Right atrium auricular region (tissue), 2 donors: Measurements from ENCODE around the gene CEACAM19. TPM values are rescaled to one million over a fixed set of nuclear protein-coding genes. Genes with fewer than 3 reads are reported as not detected.

Source experiments
- DNase-seq: peaks from one replicate; pipeline ENCODE4 v3.0.0-alpha.2; 2019; ENCODE audit warnings: low spot score
- H3K27ac ChIP-seq, 2 donors: fragments of 200-600 bp; sonication (generic); 1 replicate in 1 of 2; 2 replicates in 1 of 2; pipeline ENCODE4 v1.5.1; 2016 to 2019
- H3K27me3 ChIP-seq, 2 donors: fragments of 200-600 bp; sonication (generic); one replicate each; pipeline versions ENCODE4 v1.5.1 to v1.6.0; 2017 to 2019
- H3K36me3 ChIP-seq: fragments of 200-600 bp; sonication (generic); one replicate; pipeline ENCODE4 v1.5.1; 2016
- H3K4me1 ChIP-seq, 2 donors: fragments of 200-600 bp; sonication (generic); one replicate each; pipeline versions ENCODE4 v1.5.1 to v1.6.0; 2017 to 2019
- H3K4me3 ChIP-seq, 2 donors: fragments of 200-600 bp; sonication (generic); 1 replicate in 1 of 2; 2 replicates in 1 of 2; pipeline ENCODE4 v1.5.1; 2017 to 2019; ENCODE audit warnings: mild to moderate bottlenecking in 1 of 2, moderate library complexity in 1 of 2
- H3K9me3 ChIP-seq, 2 donors: fragments of 200-600 bp; sonication (generic); one replicate each; pipeline ENCODE4 v1.5.1; 2019
- CTCF ChIP-seq, 2 donors: fragments of 200-600 bp; sonication (generic); IDR thresholded peaks; one replicate each; pipeline ENCODE4 v1.5.1; 2019; ENCODE audit warnings: antibody characterized with exemption in 2 of 2
- microRNA counts, 2 donors: library from miRNA; unstranded; fragments of <30 nt; microRNA quantifications; one replicate each; lab custom pipeline; 2016 to 2017
- microRNA-seq, 2 donors: library from miRNA; unstranded; fragments of <30 nt; microRNA quantifications; one replicate each; pipeline ENCODE4, GENCODE V29; 2016 to 2017; ENCODE audit warnings: borderline number of aligned reads in 2 of 2, borderline replicate concordance in 1 of 2
- total RNA-seq, 2 donors: library from RNA; depleted of rRNA; stranded (reverse); fragments of >200 nt; gene quantifications; one replicate each; pipeline ENCODE4 v1.1.0, GENCODE V29; 2016

CEACAM19 gene
- total RNA-seq, 2 donors from 2014 or later: 2.3 to 3.1 TPM

GRCh38 chr19:44732235-44733014 is 61.1 kb downstream of the CEACAM19 start:
- H3K36me3 ChIP-seq: no peaks in the 10 kb centered on the region
- no peak overlapping the region for H3K4me3 ChIP-seq
- DNase-seq: no peak
- no peaks in the 10 kb centered on the region for H3K4me1 ChIP-seq
- no peaks in the 10 kb centered on the region for H3K9me3 ChIP-seq
- no peaks in the 10 kb centered on the region for H3K27me3 ChIP-seq
- TF ChIP-seq CTCF (IDR thresholded peaks at IDR 0.05): no peak
- no peak overlapping the region for H3K27ac ChIP-seq

MicroRNAs encoded within 50 kb of the gene (microRNA counts, 767-probe panel; counts per million panel counts)
- 2,325 to 3,937 counts per million in 2 donors for microRNA hsa-miR-4531 (lab: Ali Mortazavi, UCI)

Small RNAs within 50 kb of the gene (microRNA-seq; reads per million reads assigned to microRNA genes)
- gene MIR4531: 0 reads per million in 2 donors

Other genes with a start within 250 kb of the CEACAM19 start
- gene ZNF229, start 223.0 kb upstream of the CEACAM19 start, total RNA-seq: 1 to 10 TPM; 3.5 to 6.0 TPM
- 10 to 100 TPM in 1 of 2 donors, 1 to 10 TPM in 1; 2.9 to 12.2 TPM for gene ZNF180, start 171.0 kb upstream of the CEACAM19 start, total RNA-seq
- gene CEACAM20, start 141.8 kb upstream of the CEACAM19 start, total RNA-seq: not detected
- gene IGSF23, start 57.9 kb upstream of the CEACAM19 start, total RNA-seq: not detected
- 100 to 1,000 TPM in 1 of 2 donors, 10 to 100 TPM in 1; 72.4 to 104 TPM for gene PVR, start 27.6 kb upstream of the CEACAM19 start, total RNA-seq
- not detected for gene CEACAM16, start 27.7 kb downstream of the CEACAM19 start, total RNA-seq
- 10 to 100 TPM; 15.3 to 25.2 TPM for gene BCL3, start 77.2 kb downstream of the CEACAM19 start, total RNA-seq
- gene CBLC, start 106.4 kb downstream of the CEACAM19 start, total RNA-seq: not detected
- 100 to 1,000 TPM in 1 of 2 donors, 10 to 100 TPM in 1; 82.1 to 102 TPM for gene BCAM, start 137.6 kb downstream of the CEACAM19 start, total RNA-seq
- gene NECTIN2, start 174.8 kb downstream of the CEACAM19 start, total RNA-seq: 10 to 100 TPM; 65.1 to 95.7 TPM
- gene TOMM40, start 219.8 kb downstream of the CEACAM19 start, total RNA-seq: 10 to 100 TPM; 33.7 to 39.0 TPM
- gene APOE, start 234.3 kb downstream of the CEACAM19 start, total RNA-seq: 100 to 1,000 TPM in 1 of 2 donors, 10 to 100 TPM in 1; 85.3 to 403 TPM
- gene APOC1, start 243.1 kb downstream of the CEACAM19 start, total RNA-seq: 1 to 10 TPM; 3.6 to 6.5 TPM